ENCODE measurements around the gene DUSP10.

DNA sequence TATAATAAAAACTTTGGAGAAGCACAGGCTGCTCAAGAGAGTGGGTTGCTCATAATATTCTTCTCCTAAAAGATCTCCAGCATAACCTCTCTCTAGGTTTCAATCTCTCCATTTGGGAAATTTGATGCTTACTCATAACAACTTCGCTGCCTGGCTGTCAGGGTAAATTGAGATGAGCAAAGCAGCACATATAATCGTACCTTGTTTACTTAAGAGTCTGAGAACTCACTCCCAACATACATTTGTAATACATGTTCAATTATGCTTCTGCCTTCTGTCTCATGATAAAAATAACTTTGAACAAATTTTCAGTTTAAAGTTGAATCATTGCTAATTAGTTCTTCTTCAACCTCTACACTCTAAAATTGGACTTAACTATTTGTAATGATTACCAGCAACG is 68.9 kb downstream of the DUSP10 start:
- TF ChIP-seq, protein P1, sequence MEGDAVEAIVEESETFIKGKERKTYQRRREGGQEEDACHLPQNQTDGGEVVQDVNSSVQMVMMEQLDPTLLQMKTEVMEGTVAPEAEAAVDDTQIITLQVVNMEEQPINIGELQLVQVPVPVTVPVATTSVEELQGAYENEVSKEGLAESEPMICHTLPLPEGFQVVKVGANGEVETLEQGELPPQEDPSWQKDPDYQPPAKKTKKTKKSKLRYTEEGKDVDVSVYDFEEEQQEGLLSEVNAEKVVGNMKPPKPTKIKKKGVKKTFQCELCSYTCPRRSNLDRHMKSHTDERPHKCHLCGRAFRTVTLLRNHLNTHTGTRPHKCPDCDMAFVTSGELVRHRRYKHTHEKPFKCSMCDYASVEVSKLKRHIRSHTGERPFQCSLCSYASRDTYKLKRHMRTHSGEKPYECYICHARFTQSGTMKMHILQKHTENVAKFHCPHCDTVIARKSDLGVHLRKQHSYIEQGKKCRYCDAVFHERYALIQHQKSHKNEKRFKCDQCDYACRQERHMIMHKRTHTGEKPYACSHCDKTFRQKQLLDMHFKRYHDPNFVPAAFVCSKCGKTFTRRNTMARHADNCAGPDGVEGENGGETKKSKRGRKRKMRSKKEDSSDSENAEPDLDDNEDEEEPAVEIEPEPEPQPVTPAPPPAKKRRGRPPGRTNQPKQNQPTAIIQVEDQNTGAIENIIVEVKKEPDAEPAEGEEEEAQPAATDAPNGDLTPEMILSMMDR (IDR thresholded peaks at IDR 0.05) = no peak
- TF ChIP-seq EZH2 (IDR thresholded peaks at IDR 0.05; ENCODE audit: borderline replicate concordance, insufficient read depth, low read depth, low read length, poor library complexity, severe bottlenecking) = no peak

All from B cell (primary cell).